Skin of body (tissue), 2 donors: ENCODE measurements around the gene IQSEC3. TPM values are rescaled to one million over a fixed set of nuclear protein-coding genes. Genes with fewer than 3 reads are reported as not detected.

Experiments used
- DNase-seq: peaks from one replicate; lab custom pipeline; 2025; lab: John Stamatoyannopoulos, UW
- total RNA-seq: library from RNA; depleted of rRNA; stranded (reverse); fragments of >200 nt; gene quantifications from one replicate; pipeline ENCODE4 v1.2.3, GENCODE V29; 2014

The IQSEC3 gene
- total RNA-seq, 1 donor from 2014 or later, result 2.5 TPM

DNA sequence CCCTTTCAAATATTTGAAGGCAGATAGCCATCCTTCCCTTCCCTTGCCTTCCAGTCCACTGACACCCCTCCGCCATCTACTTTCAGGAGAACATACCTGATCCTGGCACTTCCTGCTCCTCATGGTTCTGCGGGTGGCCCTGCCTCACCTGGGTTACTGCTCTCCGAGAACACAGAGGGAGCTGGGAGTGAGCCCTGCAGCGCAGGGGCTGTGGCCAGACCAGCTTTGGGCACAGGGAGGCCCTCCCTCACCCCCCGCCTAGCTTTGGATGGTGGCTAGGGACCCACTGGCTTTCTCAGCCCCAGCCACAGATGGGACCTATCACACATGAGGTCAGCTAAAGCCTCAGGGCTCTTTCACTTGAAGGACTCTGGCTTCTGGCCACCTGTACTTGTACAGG, 12.4 kb downstream of the IQSEC3 start:
- DNase-seq, result no peak

DNA sequence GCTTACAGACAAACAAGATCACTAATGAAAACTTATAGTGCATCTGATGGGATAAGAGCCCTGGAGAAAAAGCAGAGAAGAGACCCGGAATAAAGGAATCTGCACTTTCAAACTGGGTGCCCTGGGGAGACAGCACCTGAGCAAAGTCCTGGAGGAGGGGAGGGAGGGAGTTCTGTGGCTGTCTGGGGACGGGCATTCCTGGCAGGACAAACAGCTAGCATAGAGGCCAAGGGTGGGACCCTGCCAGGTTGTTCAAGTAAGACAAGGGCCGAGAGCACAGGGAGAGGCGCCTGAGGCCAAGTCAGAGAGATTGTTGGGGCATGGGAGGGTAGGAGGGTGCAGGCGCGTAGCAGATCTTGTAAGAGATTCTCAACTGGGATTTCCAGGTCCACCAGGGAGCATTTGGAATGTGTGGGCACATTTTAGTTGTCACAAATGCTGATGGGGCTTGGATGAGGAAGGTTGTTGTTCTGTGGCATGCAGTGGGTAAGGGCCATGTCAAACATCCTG, 14.2 kb downstream of the IQSEC3 start:
- DNase-seq, result no peak

DNA sequence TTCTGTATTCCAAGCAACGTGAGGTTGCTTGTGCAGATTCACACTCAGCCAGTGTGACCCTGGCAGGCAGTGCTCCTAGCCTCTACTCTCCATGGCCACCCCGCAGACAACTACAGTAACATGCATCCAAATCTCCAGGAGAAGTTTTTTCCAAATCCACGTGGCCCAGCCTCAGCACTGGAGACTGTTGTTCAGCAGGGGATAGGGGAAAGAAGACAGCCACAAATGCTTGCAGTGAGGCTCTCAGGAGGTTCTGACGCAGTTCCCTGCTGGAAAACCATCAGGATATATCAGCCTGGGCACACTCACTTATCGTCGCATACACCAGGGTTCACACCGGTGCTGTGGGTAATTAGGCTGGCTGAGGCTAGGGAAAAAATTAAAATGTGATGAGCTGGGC, 16.2 kb downstream of the IQSEC3 start:
- no peak for DNase-seq

GRCh38 chr12:84056-84455, 17.5 kb downstream of the IQSEC3 start:
- DNase-seq, result no peak

- no peak for DNase-seq
Observed at GRCh38 chr12:85191-85666, 18.7 kb downstream of the IQSEC3 start.

DNA sequence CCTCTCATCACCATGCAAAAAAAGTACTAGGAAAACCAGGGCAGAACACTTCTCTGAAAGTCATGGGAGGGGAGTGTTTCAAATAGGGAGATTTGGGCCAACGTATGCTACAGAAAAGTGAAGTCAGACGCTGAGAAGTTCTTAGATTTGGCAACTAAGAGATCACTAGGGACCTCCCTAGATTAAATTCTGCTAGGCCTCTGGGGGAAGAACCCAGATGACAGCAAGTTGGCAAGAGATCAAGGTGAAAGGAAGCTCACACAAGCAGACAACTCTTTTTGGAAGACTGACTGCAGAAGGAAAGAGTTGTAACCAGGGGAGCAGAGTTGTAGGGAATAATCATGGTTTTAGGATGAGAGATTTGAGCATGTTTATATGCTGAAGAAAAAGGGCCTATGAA, 20.7 kb downstream of the IQSEC3 start:
- DNase-seq, result no peak

DNA sequence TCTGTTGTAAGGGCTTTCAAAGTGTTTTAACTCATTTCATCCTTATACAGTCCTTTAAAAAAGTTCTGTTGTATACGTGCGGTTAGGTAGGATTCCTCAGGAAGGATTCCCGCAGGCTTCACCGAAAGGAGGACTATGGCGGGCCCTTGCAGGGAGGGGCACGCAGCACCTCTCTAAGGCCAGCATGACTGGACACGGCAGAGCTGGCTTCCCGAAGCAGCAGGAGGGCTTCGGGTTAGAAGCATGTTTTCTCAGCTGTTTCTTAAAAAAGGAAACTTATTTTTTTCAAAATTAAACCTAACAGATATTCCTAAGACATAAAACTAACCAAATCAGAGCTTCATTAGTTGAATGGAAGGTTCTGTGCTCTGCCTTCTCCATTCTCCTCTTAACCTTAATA, 21.3 kb downstream of the IQSEC3 start:
- DNase-seq, result no peak

GRCh38 chr12:89653-90052, 23.1 kb downstream of the IQSEC3 start:
- no peak for DNase-seq

- DNase-seq, result no peak
Observed at GRCh38 chr12:91213-91612, 24.6 kb downstream of the IQSEC3 start.

DNA sequence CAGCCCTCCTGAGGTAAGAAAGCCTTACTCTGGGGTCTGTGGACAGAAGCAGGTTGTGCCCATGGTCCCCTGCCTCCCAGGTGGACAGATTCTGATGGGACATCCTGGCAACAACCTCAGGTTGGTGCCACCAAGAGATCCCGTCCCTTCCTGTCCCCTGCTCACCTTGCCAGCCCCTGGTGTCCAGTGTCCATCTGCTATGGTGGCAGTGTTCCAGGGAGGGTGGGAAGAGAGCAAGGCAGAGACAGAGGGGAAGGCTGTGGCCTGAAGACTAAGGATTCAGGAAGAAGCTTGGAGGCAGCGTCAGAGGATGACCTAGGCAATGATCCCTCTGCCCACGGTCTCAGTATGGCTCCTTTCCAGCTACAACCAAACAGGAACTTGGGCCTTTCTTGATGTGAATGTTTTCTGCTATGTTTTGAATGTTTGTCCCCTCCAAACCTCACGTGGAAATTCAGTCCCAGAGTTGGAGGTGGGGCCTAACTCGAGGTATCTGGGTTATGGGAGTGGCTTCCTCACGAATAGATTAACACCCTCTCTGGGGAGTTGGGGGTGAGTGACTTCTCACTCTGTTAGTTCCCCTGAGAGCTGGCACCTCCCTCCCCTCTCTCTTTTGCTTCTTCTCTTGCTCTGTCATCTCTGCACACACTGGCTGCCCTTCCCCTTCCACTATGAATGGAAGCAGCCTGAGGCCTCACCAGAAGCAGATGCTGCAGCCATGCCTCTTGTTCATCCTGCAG, 26.9 kb downstream of the IQSEC3 start:
- no peak for DNase-seq

DNA sequence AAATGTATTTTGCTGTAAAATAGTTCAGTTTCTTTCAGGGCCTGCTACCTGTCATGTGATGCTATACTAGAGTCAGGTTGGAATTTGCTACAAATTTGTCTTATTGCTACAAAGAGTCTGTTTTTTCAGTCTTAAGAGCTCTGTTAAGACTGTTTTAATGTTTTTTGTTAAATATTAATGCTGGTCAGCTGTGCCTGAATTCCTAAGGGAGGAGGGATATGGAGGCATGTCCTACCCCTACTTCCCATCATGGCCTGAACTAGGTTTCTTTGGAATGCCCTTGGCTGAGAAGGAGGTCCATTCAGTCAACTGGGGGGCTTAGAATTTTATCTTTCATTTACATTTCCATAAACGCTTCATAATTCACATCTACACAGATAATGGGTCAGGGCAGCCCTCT, 30.0 kb downstream of the IQSEC3 start:
- no peak for DNase-seq

GRCh38 chr12:98924-99352, 32.4 kb downstream of the IQSEC3 start:
- DNase-seq, result no peak

DNA sequence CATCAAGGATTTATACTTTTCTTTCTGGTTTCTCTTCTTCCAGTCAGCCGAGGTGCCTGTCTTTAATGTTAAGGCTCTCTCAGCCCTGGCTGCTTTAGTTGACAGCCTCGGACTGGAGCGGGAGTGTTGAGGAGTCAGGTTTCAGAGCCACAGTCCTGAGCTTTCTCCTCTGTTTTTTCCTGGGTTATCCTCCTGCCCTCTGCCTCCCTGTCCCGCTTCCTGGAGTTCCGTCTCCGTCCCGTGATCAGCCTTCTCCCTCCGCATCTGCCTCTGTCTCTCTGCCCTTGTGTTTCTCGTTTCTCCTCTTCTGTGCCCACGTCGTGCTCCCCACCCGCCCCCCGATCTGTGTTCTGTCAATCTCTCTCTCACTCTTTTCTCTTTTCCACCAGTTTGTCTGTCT, 33.0 kb downstream of the IQSEC3 start:
- DNase-seq, result no peak

- DNase-seq, result no peak
Observed at GRCh38 chr12:101969-102878, 35.7 kb downstream of the IQSEC3 start.

- DNase-seq, result no peak
Observed at GRCh38 chr12:102879-103168, 36.3 kb downstream of the IQSEC3 start.

DNA sequence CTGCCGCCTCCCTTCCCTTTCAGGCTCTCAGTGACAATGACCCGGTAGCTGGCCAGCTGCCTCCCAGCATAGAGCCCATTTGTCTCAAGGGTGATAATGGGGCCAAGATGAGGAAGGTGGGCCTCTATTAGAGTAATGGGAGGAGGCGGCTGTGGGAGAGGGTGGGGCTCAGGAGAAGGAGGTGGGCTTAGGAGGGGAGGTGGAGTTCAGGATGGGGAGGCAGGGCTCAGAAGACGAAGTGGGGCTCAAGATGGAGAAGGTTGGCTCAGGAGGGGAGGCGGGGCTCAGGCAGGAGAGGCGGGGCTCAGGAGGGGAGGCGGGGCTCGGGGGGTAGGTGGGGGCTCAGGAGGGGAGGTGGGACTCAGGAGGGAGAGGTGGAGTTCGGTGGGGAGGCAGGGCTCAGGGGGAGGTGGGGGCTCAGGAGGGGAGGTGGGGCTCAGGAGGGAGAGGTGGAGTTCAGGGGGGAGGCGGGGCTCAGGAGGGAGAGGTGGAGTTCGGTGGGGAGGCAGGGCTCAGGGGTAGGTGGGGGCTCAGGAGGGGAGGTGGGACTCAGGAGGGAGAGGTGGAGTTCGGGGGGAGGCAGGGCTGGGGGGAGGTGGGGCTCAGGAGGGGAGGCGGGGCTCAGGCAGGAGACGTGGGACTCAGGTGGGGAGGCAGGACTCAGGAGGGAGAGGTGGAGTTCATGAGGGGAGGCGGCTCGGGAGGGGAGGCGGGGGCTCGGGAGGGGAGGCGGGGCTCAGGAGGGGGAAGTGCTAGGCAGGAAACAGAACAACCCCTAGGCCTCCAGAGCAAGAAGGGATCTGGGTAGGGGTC, 36.8 kb downstream of the IQSEC3 start:
- DNase-seq, result no peak

DNA sequence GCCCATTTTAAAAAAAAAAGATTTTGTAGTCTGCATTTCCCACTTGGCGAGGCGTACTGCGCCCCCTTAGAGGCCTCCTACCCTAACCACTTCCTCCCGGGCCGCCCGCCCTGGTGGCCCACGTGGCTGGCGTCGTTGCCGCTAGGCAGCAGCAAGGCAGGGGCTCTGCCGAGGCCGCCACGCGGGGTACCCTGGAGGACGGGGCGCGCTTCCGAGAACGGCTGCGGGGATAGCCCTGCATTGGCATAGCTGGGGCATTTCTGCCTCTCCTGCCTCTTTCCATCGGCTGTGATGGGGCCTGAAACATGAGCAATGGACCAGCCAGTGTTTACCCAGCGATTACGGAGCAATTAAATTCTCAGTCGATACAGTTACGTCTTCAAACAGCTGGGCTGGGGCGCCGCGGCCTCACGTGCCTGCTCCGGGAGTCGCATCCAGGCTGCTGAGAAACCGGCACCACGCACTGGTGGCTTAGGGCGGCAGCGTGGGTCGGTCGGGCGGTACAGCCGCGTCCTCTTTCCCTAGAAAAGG, 38.0 kb downstream of the IQSEC3 start:
- DNase-seq, result no peak

DNA sequence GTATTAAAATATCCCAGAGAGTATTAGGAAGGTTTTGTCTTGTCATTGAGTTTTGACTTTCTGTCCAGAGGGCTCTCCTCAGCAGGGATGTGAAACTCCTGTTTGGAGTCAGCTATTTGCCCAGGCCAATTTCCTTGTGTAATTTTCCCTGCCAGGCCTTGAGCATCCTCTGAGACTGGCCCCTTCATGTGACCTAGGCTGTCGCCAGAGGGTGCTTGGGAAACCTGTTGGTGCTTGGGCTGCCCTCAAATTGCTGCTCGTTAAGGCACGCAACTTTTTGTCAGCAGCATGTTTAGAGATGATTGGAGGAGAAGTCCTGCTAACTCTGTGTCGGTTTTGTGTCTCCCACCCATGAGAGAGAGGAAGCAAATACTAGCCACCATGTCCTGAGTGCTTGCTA, 39.1 kb downstream of the IQSEC3 start:
- DNase-seq, result no peak

DNA sequence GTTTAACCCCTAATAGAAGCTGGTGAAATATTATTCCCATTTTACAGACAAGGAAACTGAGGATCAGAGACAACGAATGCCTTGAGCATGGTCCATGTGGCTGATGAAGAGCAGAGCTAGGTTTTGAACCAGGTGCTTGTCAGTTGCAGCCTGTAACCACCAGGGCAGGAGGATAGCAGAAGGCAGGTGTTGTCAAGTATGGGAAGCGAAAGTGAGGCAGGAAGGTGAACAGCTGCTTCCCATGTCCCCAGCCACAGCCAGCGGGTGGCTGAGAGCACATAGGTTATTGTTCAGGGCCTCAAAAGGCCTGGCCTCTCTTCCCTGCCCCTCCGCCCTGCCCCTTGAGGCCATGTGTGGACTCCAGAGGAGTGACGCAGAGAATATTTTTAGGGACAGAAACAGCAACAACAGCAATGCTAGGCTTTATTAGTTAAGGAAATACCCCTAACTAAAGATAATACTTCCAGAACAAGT, 39.6 kb downstream of the IQSEC3 start:
- no peak for DNase-seq

- no peak for DNase-seq
Observed at GRCh38 chr12:108594-108993, 42.0 kb downstream of the IQSEC3 start.

DNA sequence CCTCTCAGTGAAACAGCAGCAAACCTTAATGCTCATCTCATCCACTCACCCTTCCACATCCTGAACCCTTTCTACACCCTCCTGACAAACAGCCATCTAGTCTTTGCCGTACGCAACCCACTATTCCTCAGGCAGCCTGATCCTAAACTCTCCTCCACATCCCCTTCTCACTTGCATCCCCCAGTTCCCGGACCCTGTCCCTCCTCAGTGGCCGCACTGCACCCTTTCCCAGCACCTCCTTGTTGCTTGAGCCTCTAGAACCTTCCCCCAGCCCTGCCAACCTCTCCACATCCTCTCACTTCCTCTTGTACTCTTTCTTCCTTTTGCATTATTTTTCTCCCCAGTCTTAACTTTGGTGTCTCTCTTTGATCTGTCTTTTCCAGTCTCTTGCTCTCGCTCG, 42.9 kb downstream of the IQSEC3 start:
- DNase-seq, result no peak
